ENCODE measurements around the gene FLNA. TPM values are rescaled to one million over a fixed set of nuclear protein-coding genes. Genes with fewer than 3 reads are reported as not detected.
A peak's percentile ranks its signal among the peaks of the same experiment; 100 is the strongest.

The FLNA gene
- total RNA-seq, 2 donors from 2014 or later: 230 to 308 TPM

DNA sequence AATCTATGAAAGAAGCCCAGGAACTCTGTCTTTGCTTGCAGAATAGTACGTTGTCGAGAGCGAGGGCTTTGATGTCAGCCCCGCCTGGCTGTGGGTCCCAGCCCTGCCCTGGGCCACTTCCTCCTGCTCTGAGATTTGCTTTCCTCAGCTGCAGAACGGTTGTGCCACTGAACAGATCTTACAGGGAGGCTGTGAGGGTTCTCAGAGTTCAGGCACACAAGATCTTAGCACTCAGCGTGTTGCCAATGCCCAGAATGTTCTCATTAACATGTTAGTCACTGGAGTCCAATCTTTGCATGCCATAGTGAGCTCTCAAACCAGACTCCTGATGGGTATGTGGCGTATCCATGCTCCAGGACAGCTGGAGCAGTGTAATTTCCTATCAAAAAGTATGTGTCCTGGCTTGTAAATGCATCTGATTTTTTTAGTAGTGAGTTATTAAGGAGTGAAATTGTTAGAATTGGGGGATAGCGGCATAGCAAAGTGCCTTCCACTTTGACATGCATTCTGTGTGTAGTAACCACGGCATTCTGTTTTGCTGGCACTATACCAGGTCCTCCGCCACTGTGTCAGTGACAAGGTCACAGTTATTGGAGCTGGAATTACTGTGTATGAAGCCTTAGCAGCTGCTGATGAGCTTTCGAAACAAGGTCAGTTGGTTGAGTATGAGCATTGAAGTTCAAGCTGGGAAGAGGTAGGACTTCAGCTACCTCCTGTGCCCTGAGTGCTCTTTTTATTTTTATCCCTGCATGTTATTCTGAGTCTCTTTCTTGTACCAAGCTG lies 47.2 kb downstream of the FLNA start:
- Histone ChIP-seq H3K27me3 (no peaks in the 10 kb centered on the region), H3K27ac (no peak overlapping the region), H3K4me3 (no peak overlapping the region), H3K9me3 (no peaks in the 10 kb centered on the region), H3K36me3 (replicated peaks in 1 of 2; ENCODE audit: insufficient read depth in 1 of 2, low read depth in 2 of 2) (no peaks in the 10 kb centered on the region), H3K4me1 (peaks cover 9% of the 10 kb centered on the region)
- ATAC-seq (no peak), DNase-seq (peak in 1 of 4 donors; percentile 32)
- intact Hi-C loops (cut with DNase I): no loop called here
- TF ChIP-seq CTCF (IDR thresholded peaks at IDR 0.05) (no peak), POLR2A (IDR thresholded peaks at IDR 0.05) (no peak)
- 21 to 26% methylated on average over 6 to 11 of the region's 11 CpGs for WGBS, 2 donors

DNA sequence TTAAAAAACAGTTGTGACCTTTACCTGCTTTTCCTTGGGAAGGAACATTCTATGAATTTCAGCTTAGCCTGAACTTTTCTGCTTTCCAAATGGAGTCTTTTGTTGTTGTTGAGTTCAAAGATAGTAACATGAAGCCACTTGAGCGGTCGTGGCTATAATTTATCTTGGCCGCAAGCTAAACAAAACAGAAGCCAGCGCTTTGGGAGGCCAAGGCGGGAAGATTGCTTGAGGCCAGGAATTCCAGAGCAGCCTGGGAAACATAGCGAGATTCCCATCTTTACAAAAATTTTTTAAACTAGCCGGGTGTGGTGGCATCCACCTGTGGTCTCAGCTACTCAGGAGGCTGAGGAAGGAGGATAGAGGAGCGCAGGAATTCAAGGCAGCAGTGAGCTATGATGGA lies 48.9 kb downstream of the FLNA start:
- 52 to 63% methylated on average over 6 of the region's 8 CpGs for WGBS, 2 donors
- ATAC-seq: no peak
- DNase-seq: no peak
- H3K27me3 ChIP-seq: no peaks in the 10 kb centered on the region
- H3K27ac ChIP-seq: no peak overlapping the region
- H3K4me3 ChIP-seq: no peak overlapping the region
- TF ChIP-seq CTCF (IDR thresholded peaks at IDR 0.05) (no peak), POLR2A (IDR thresholded peaks at IDR 0.05) (no peak)
- H3K4me1 ChIP-seq: peaks cover 9% of the 10 kb centered on the region
- intact Hi-C loops (cut with DNase I): no loop called here
- H3K9me3 ChIP-seq: no peaks in the 10 kb centered on the region
- H3K36me3 ChIP-seq (replicated peaks in 1 of 2; ENCODE audit: insufficient read depth in 1 of 2, low read depth in 2 of 2): no peaks in the 10 kb centered on the region

GRCh38 chrX:154323537-154323936 lies 50.9 kb downstream of the FLNA start:
- Histone ChIP-seq H3K4me3 (no peak overlapping the region), H3K36me3 (replicated peaks in 1 of 2; ENCODE audit: insufficient read depth in 1 of 2, low read depth in 2 of 2) (no peaks in the 10 kb centered on the region), H3K4me1 (peaks cover 9% of the 10 kb centered on the region), H3K9me3 (no peaks in the 10 kb centered on the region), H3K27ac (no peak overlapping the region), H3K27me3 (no peaks in the 10 kb centered on the region)
- WGBS, 2 donors: 58 to 59% methylated on average over 5 to 7 of the region's 7 CpGs
- TF ChIP-seq POLR2A (IDR thresholded peaks at IDR 0.05) (no peak), CTCF (IDR thresholded peaks at IDR 0.05) (no peak)
- no peak for ATAC-seq
- DNase-seq: no peak
- intact Hi-C loops (cut with DNase I): no loop called here

DNA sequence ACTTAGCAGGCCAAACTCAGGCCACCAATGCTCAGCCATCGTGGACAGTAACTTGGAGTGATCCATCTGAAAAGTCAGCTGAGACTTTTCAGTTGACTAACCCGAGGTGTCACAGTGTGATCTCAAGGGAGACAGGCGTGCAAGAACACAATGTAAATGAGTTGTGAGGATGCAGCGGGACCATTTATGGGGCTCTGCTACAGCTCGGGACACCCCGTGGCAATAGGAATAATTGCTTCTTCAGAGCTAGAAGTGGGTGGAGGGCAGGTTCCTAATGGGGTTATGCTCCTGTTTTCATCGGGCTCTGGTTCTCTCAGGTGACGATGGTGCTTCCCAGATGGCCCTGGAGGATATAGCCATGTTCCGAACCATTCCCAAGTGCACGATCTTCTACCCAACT lies 51.5 kb downstream of the FLNA start:
- no peak for TF ChIP-seq POLR2A (IDR thresholded peaks at IDR 0.05)
- TF ChIP-seq CTCF (IDR thresholded peaks at IDR 0.05): no peak
- Histone ChIP-seq H3K27ac (no peak overlapping the region), H3K4me1 (peaks cover 8% of the 10 kb centered on the region), H3K4me3 (no peak overlapping the region), H3K9me3 (no peaks in the 10 kb centered on the region), H3K36me3 (replicated peaks in 1 of 2; ENCODE audit: insufficient read depth in 1 of 2, low read depth in 2 of 2) (no peaks in the 10 kb centered on the region), H3K27me3 (no peaks in the 10 kb centered on the region)
- DNase-seq: no peak
- ATAC-seq: no peak
- intact Hi-C loops (cut with DNase I): no loop called here
- WGBS, 2 donors: 45 to 63% methylated on average over 6 to 10 of the region's 10 CpGs

GRCh38 chrX:154321594-154321993 lies 52.8 kb downstream of the FLNA start:
- 47% methylated on average over 6 to 8 of the region's 10 CpGs for WGBS, 2 donors
- no peak overlapping the region for H3K4me3 ChIP-seq
- no peaks in the 10 kb centered on the region for H3K36me3 ChIP-seq (replicated peaks in 1 of 2; ENCODE audit: insufficient read depth in 1 of 2, low read depth in 2 of 2)
- no peak for TF ChIP-seq POLR2A (IDR thresholded peaks at IDR 0.05)
- TF ChIP-seq CTCF (IDR thresholded peaks at IDR 0.05): peak in 1 of 7 experiments; percentile 13
- no peak overlapping the region for H3K27ac ChIP-seq
- H3K27me3 ChIP-seq: no peaks in the 10 kb centered on the region
- H3K9me3 ChIP-seq: no peaks in the 10 kb centered on the region
- ATAC-seq (no peak), DNase-seq (peak in 1 of 4 donors; percentile 22)
- intact Hi-C loops (cut with DNase I): no loop called here
- H3K4me1 ChIP-seq: no peaks in the 10 kb centered on the region
